Right atrium auricular region (tissue), 2 donors: ENCODE measurements around the gene AGFG2. TPM values are rescaled to one million over a fixed set of nuclear protein-coding genes. Genes with fewer than 3 reads are reported as not detected.
"Not testable (repeated sequence)": the region's sequence is repeated elsewhere in the genome, so short reads cannot be mapped to it uniquely, and the experiment has no call there.

Experiments
- DNase-seq: peaks from one replicate; pipeline ENCODE4 v3.0.0-alpha.2; 2019; ENCODE audit warnings: low spot score
- H3K27ac ChIP-seq, 2 donors: fragments of 200-600 bp; sonication (generic); 1 replicate in 1 of 2; 2 replicates in 1 of 2; pipeline ENCODE4 v1.5.1; 2016 to 2019
- H3K27me3 ChIP-seq, 2 donors: fragments of 200-600 bp; sonication (generic); one replicate each; pipeline versions ENCODE4 v1.5.1 to v1.6.0; 2017 to 2019
- H3K36me3 ChIP-seq: fragments of 200-600 bp; sonication (generic); one replicate; pipeline ENCODE4 v1.5.1; 2016
- H3K4me1 ChIP-seq, 2 donors: fragments of 200-600 bp; sonication (generic); one replicate each; pipeline versions ENCODE4 v1.5.1 to v1.6.0; 2017 to 2019
- H3K4me3 ChIP-seq, 2 donors: fragments of 200-600 bp; sonication (generic); 1 replicate in 1 of 2; 2 replicates in 1 of 2; pipeline ENCODE4 v1.5.1; 2017 to 2019; ENCODE audit warnings: mild to moderate bottlenecking in 1 of 2, moderate library complexity in 1 of 2
- H3K9me3 ChIP-seq, 2 donors: fragments of 200-600 bp; sonication (generic); one replicate each; pipeline ENCODE4 v1.5.1; 2019
- CTCF ChIP-seq, 2 donors: fragments of 200-600 bp; sonication (generic); IDR thresholded peaks; one replicate each; pipeline ENCODE4 v1.5.1; 2019; ENCODE audit warnings: antibody characterized with exemption in 2 of 2
- total RNA-seq, 2 donors: library from RNA; depleted of rRNA; stranded (reverse); fragments of >200 nt; gene quantifications; one replicate each; pipeline ENCODE4 v1.1.0, GENCODE V29; 2016

AGFG2 gene
- total RNA-seq, 2 donors from 2014 or later = 16.4 to 25.8 TPM

DNA sequence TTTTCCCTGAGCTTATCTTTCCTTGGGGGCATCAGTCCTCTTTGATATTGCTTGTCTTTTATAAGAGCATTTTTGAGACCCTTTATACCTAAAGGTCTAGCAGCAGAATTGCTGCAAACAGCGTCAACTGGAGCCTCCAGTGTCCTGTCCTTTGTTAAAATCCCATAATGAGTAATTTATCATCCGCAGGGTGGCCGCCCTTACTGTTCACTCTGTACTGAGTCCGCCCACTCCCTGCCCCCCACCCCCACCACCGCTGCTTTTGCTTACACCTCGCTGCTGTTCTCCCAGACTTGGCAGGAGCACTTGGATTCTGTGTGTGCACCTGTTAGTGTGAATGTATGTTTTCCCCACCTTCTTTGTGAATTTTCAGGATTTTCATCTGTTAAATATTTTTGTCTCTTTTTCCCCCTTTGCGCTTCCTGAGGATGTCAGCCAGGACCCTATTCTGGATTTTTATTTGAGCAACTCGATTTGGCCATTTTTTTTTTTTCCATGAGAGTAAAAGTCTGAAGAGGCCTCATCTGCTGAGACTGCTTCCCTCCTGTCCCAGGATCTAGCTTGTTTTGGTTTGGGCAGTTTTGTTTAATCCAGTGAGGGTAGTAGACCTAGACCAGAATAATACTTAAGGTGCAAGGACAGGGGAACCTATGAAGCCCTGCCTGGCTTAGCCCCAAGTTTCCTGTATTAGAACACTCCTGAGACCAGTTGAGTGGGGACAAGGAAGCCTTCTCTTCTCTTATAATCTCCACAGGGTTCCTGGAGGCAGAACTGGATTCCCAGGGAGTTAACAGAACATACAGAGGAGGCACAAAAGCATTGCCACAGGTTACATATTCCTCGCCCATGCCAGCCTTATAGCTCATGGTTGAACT lies 8.2 kb downstream of the AGFG2 start:
- Histone ChIP-seq H3K4me1 (peaks cover 0 to 53% of the 10 kb centered on the region in 2 donors), H3K36me3 (peaks cover under 1% of the 10 kb centered on the region), H3K4me3 (no peak overlapping the region)

GRCh38 chr7:100547872-100548271 lies 8.9 kb downstream of the AGFG2 start:
- H3K4me1 ChIP-seq = peaks cover 0 to 53% of the 10 kb centered on the region in 2 donors
- no peaks in the 10 kb centered on the region for H3K9me3 ChIP-seq
- H3K4me3 ChIP-seq = no peak overlapping the region
- no peaks in the 10 kb centered on the region for H3K27me3 ChIP-seq
- no peak for TF ChIP-seq CTCF (IDR thresholded peaks at IDR 0.05)
- H3K27ac ChIP-seq = peak overlapping the region; percentile 85 to 88
- no peak for DNase-seq
- H3K36me3 ChIP-seq = peaks cover 8% of the 10 kb centered on the region

More for the DNA sequence above, 8.2 kb downstream of the AGFG2 start:
- no peak for DNase-seq
- no peak for TF ChIP-seq CTCF (IDR thresholded peaks at IDR 0.05)
- peak overlapping the region; percentile 85 to 88 for H3K27ac ChIP-seq
- H3K9me3 ChIP-seq = no peaks in the 10 kb centered on the region
- no peaks in the 10 kb centered on the region for H3K27me3 ChIP-seq

GRCh38 chr7:100548446-100548845 lies 9.4 kb downstream of the AGFG2 start:
- Histone ChIP-seq H3K27ac (peak overlapping the region; percentile 85 to 88), H3K36me3 (peaks cover 13% of the 10 kb centered on the region), H3K4me1 (peaks cover 0 to 53% of the 10 kb centered on the region in 2 donors)
- H3K27me3 ChIP-seq, H3K4me3 ChIP-seq, DNase-seq, H3K9me3 ChIP-seq: not testable (repeated sequence)

GRCh38 chr7:100552532-100552931 lies 13.5 kb downstream of the AGFG2 start:
- Histone ChIP-seq H3K9me3 (no peaks in the 10 kb centered on the region), H3K4me3 (no peak overlapping the region), H3K36me3 (peaks cover 24% of the 10 kb centered on the region), H3K27me3 (no peaks in the 10 kb centered on the region), H3K4me1 (peaks cover 0 to 12% of the 10 kb centered on the region in 2 donors), H3K27ac (no peak overlapping the region)
- no peak for DNase-seq
- TF ChIP-seq CTCF (IDR thresholded peaks at IDR 0.05) = no peak

GRCh38 chr7:100553032-100553431 lies 14.0 kb downstream of the AGFG2 start:
- no peak for DNase-seq
- no peaks in the 10 kb centered on the region for H3K27me3 ChIP-seq
- H3K27ac ChIP-seq = no peak overlapping the region
- no peaks in the 10 kb centered on the region for H3K9me3 ChIP-seq
- H3K36me3 ChIP-seq = peaks cover 24% of the 10 kb centered on the region
- H3K4me3 ChIP-seq = no peak overlapping the region
- peaks cover 0 to 7% of the 10 kb centered on the region in 2 donors for H3K4me1 ChIP-seq
- TF ChIP-seq CTCF (IDR thresholded peaks at IDR 0.05) = no peak

GRCh38 chr7:100555701-100556100 lies 16.7 kb downstream of the AGFG2 start:
- Histone ChIP-seq H3K4me3 (no peak overlapping the region), H3K36me3 (peaks cover 24% of the 10 kb centered on the region)

More at GRCh38 chr7:100555701-100556100, 16.7 kb downstream of the AGFG2 start:
- H3K27me3 ChIP-seq = no peaks in the 10 kb centered on the region
- no peaks in the 10 kb centered on the region for H3K9me3 ChIP-seq
- no peak for DNase-seq
- TF ChIP-seq CTCF (IDR thresholded peaks at IDR 0.05) = no peak
- H3K27ac ChIP-seq = no peak overlapping the region
- no peaks in the 10 kb centered on the region for H3K4me1 ChIP-seq
